ENCODE results near the gene PLD2.
"Not testable (repeated sequence)": the region's sequence is repeated elsewhere in the genome, so short reads cannot be mapped to it uniquely, and the experiment has no call there.

Gene PLD2

GRCh38 chr17:4837471-4838308 is 30.7 kb downstream of the PLD2 start:
- no peak for DNase-seq

GRCh38 chr17:4838309-4838785 is 31.4 kb downstream of the PLD2 start:
- DNase-seq: no peak

- DNase-seq: no peak
These were observed 32.3 kb downstream of the PLD2 start for GRCh38 chr17:4839221-4839620.

GRCh38 chr17:4839965-4840892 is 33.3 kb downstream of the PLD2 start:
- no peak for DNase-seq

- no peak for DNase-seq
These were observed 33.9 kb downstream of the PLD2 start for GRCh38 chr17:4840893-4841242.

- no peak for DNase-seq
These were observed 35.4 kb downstream of the PLD2 start for GRCh38 chr17:4842376-4842775.

GRCh38 chr17:4843321-4844000 is 36.5 kb downstream of the PLD2 start:
- DNase-seq: no peak

- DNase-seq: no peak
These were observed 38.2 kb downstream of the PLD2 start for GRCh38 chr17:4845118-4845517.

- no peak for DNase-seq
These were observed 39.9 kb downstream of the PLD2 start for GRCh38 chr17:4846635-4847390.

- DNase-seq: no peak
These were observed 42.1 kb downstream of the PLD2 start for GRCh38 chr17:4849011-4849536.

- no peak for DNase-seq
These were observed 43.3 kb downstream of the PLD2 start for GRCh38 chr17:4850246-4850645.

GRCh38 chr17:4851084-4851483 is 44.1 kb downstream of the PLD2 start:
- no peak for DNase-seq

GRCh38 chr17:4852567-4853207 is 45.7 kb downstream of the PLD2 start:
- no peak for DNase-seq

GRCh38 chr17:4853208-4853671 is 46.3 kb downstream of the PLD2 start:
- no peak for DNase-seq

- DNase-seq: no peak
These were observed 47.2 kb downstream of the PLD2 start for GRCh38 chr17:4854111-4854681.

GRCh38 chr17:4856271-4856936 is 49.5 kb downstream of the PLD2 start:
- DNase-seq: no peak

- DNase-seq: no peak
These were observed 50.0 kb downstream of the PLD2 start for GRCh38 chr17:4856937-4857314.

GRCh38 chr17:4857347-4857746 is 50.4 kb downstream of the PLD2 start:
- not testable (repeated sequence) for DNase-seq

GRCh38 chr17:4858068-4858881 is 51.3 kb downstream of the PLD2 start:
- no peak for DNase-seq

- no peak for DNase-seq
These were observed 51.9 kb downstream of the PLD2 start for GRCh38 chr17:4858882-4859260.

Data from NCI-H2029 treated with DMSO at 0.1 percent for 48 hours (cell line).